Left lung (tissue), 10 donors: ENCODE measurements around the gene OVAAL. TPM values are rescaled to one million over a fixed set of nuclear protein-coding genes. Genes with fewer than 3 reads are reported as not detected.

Source experiments
- ATAC-seq: fragments of 200-7000 bp; cut with Tn5 transposase; one replicate; pipeline ENCODE4 v1.9.1; 2020; ENCODE audit warnings: moderate library complexity
- DNase-seq, 4 donors: peaks; one replicate each; pipeline ENCODE4 v3.0.0-alpha.2; 2013 to 2020
- H3K27ac ChIP-seq, 2 donors: fragments of 200-600 bp; sonication (generic) in 1 of 2; one replicate each; pipeline versions ENCODE4 v1.5.0 to v1.8.0; 2020 to 2021
- H3K27me3 ChIP-seq, 2 donors: fragments of 200-600 bp; sonication (generic) in 1 of 2; one replicate each; pipeline versions ENCODE4 v1.5.0 to v1.8.0; 2020 to 2021
- H3K36me3 ChIP-seq, 2 donors: fragments of 200-600 bp; sonication (generic) in 1 of 2; one replicate each; pipeline versions ENCODE4 v1.5.0 to v1.8.0; 2020 to 2021
- H3K4me1 ChIP-seq, 2 donors: fragments of 200-600 bp; one replicate each; pipeline ENCODE4 v1.8.0; 2021
- H3K4me3 ChIP-seq, 2 donors: fragments of 200-600 bp; sonication (generic) in 1 of 2; one replicate each; pipeline versions ENCODE4 v1.5.0 to v1.8.0; 2020 to 2021; ENCODE audit warnings: mild to moderate bottlenecking in 1 of 2
- H3K9me3 ChIP-seq, 2 donors: fragments of 200-600 bp; sonication (generic) in 1 of 2; one replicate each; pipeline versions ENCODE4 v1.5.0 to v1.8.0; 2020 to 2021
- CTCF ChIP-seq, 2 donors: fragments of 200-600 bp; sonication (generic) in 1 of 2; IDR thresholded peaks; one replicate each; pipeline versions ENCODE4 v1.5.0 to v1.8.0; 2021; ENCODE audit warnings: antibody characterized with exemption in 2 of 2
- intact Hi-C, 2 donors: fragments of 100-400 bp; cut with DNase I; formaldehyde crosslinking; loops; one replicate each; pipeline versions ENCODE4 v1.11.2 to v1.14.2; 2022
- polyA plus RNA-seq, 6 donors: library from polyadenylated mRNA; unstranded; fragments of 120-200 nt; gene quantifications; one replicate each; pipeline ENCODE4 v1.2.1, GENCODE V29; 2013; ENCODE audit not compliant: insufficient read length in 6 of 6
- total RNA-seq, 2 donors: library from RNA; stranded (reverse); fragmentation: NEBNext Ultra II Directional; extraction: Animal tissue kit (Norgen Biotek cat#: 25700); gene quantifications; one replicate each; pipeline ENCODE4 v1.2.1, GENCODE V29; 2021
- donor health status: DM: no; HTN: yes; CAD: no.
- donor health status: DM: no; HTN: no; CAD: no.

The OVAAL gene
- total and polyA plus RNA-seq, 8 donors = not detected

- no peaks in the 10 kb centered on the region for H3K9me3 ChIP-seq
- no peaks in the 10 kb centered on the region for H3K36me3 ChIP-seq
- TF ChIP-seq CTCF (IDR thresholded peaks at IDR 0.05) = no peak
- H3K4me1 ChIP-seq = peaks cover 0 to 3% of the 10 kb centered on the region in 2 donors
- intact Hi-C loops = no loop called here
- no peak overlapping the region for H3K27ac ChIP-seq
- DNase-seq (no peak), ATAC-seq (no peak)
- no peak overlapping the region for H3K4me3 ChIP-seq
- H3K27me3 ChIP-seq = no peaks in the 10 kb centered on the region
These were observed 12.5 kb downstream of the OVAAL start for GRCh38 chr1:180571060-180571831.

GRCh38 chr1:180571832-180572636 lies 13.3 kb downstream of the OVAAL start:
- H3K27me3 ChIP-seq = no peaks in the 10 kb centered on the region
- no peak for TF ChIP-seq CTCF (IDR thresholded peaks at IDR 0.05)
- no peak for DNase-seq
- intact Hi-C loops = no loop called here
- no peaks in the 10 kb centered on the region for H3K9me3 ChIP-seq
- H3K4me1 ChIP-seq = peaks cover 0 to 3% of the 10 kb centered on the region in 2 donors
- H3K4me3 ChIP-seq = no peak overlapping the region
- H3K36me3 ChIP-seq = no peaks in the 10 kb centered on the region
- peak; percentile 27 for ATAC-seq
- H3K27ac ChIP-seq = no peak overlapping the region

GRCh38 chr1:180572760-180573159 lies 14.0 kb downstream of the OVAAL start:
- Histone ChIP-seq H3K4me3 (no peak overlapping the region), H3K27ac (no peak overlapping the region), H3K27me3 (no peaks in the 10 kb centered on the region), H3K9me3 (no peaks in the 10 kb centered on the region), H3K4me1 (peaks cover 0 to 3% of the 10 kb centered on the region in 2 donors), H3K36me3 (no peaks in the 10 kb centered on the region)
- intact Hi-C loops = no loop called here
- TF ChIP-seq CTCF (IDR thresholded peaks at IDR 0.05) = no peak
- ATAC-seq (peak; percentile 27), DNase-seq (no peak)

- no peaks in the 10 kb centered on the region for H3K36me3 ChIP-seq
- intact Hi-C loops = no loop called here
- no peak overlapping the region for H3K4me3 ChIP-seq
- no peak for TF ChIP-seq CTCF (IDR thresholded peaks at IDR 0.05)
- peaks cover 0 to 3% of the 10 kb centered on the region in 2 donors for H3K4me1 ChIP-seq
- no peaks in the 10 kb centered on the region for H3K9me3 ChIP-seq
- H3K27me3 ChIP-seq = no peaks in the 10 kb centered on the region
- peak; percentile 21 for ATAC-seq
- no peak for DNase-seq
- H3K27ac ChIP-seq = no peak overlapping the region
These were observed 15.4 kb downstream of the OVAAL start for GRCh38 chr1:180574031-180574713.

GRCh38 chr1:180577361-180577760 lies 18.6 kb downstream of the OVAAL start:
- Histone ChIP-seq H3K27me3 (no peaks in the 10 kb centered on the region), H3K36me3 (no peaks in the 10 kb centered on the region), H3K4me1 (peaks cover 0 to 3% of the 10 kb centered on the region in 2 donors), H3K4me3 (no peak overlapping the region), H3K27ac (no peak overlapping the region), H3K9me3 (no peaks in the 10 kb centered on the region)
- TF ChIP-seq CTCF (IDR thresholded peaks at IDR 0.05) = no peak
- no peak for ATAC-seq
- DNase-seq = no peak
- intact Hi-C loops = no loop called here
